ENCODE data around the gene SRP9.

DNA sequence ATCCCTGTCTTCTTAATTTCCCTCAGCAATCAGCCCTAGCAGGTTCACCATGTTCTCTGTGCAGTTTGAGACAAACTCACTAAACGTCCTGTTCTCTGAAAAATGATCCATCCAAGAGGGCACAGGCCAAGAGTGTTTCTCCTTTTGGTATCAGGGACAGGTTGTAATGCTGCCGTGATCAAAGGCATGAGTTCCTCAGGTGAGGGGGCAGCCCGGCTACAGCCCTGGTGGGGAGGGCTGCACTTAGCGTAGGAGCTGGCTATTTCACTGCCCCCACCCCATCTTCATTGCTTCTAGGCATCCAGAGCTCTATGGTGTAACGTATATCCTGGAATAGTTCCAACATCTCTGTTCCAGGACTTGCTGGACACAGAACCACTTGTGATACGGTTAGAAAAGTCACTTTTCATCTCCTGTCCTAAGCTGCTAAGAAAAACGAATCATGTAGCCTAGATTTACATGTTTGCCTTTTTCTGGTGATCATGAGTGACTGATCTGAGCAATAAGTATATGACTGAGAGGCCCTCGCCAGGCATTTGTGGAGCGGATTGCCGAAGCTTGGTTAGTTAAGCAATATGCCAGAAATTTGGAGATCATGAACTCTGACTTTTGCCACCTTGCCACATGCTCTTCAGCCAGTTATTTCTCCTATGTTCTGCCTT is 41.1 kb upstream of the SRP9 start:
- no peak for TF ChIP-seq POLR2AphosphoS5 (IDR thresholded peaks at IDR 0.05; ENCODE audit: low read depth, low read length)
- TF ChIP-seq POLR2A (IDR thresholded peaks at IDR 0.05; ENCODE audit: low read depth, low read length), result no peak
- no peak for TF ChIP-seq POU2F2 (IDR thresholded peaks at IDR 0.05; ENCODE audit: low read depth, low read length)
- no peak for TF ChIP-seq TAF1 (IDR thresholded peaks at IDR 0.05; ENCODE audit: low read depth, low read length)
- TF ChIP-seq SPI1 (IDR thresholded peaks at IDR 0.05; ENCODE audit: low read depth, low read length), result no peak

Measured in GM12891 (cell line).